ENCODE data around the gene PIPOX.

Gene PIPOX

GRCh38 chr17:29061036-29061435 lies 18.1 kb downstream of the PIPOX start:
- no peak overlapping the region for H3K4me3 ChIP-seq (ENCODE audit: low read depth, low read length)
- in situ Hi-C loops (cut with HindIII; ENCODE audit: low sequenced_read_pairs): no loop called here
- no peak for DNase-seq (ENCODE audit: low read depth)
- no peak for TF ChIP-seq CTCF (IDR thresholded peaks at IDR 0.05; ENCODE audit: low read depth, low read length, missing control alignments)

GRCh38 chr17:29062215-29062614 lies 19.3 kb downstream of the PIPOX start:
- in situ Hi-C loops (cut with HindIII; ENCODE audit: low sequenced_read_pairs): no loop called here
- no peak for DNase-seq (ENCODE audit: low read depth)
- no peak overlapping the region for H3K4me3 ChIP-seq (ENCODE audit: low read depth, low read length)
- no peak for TF ChIP-seq CTCF (IDR thresholded peaks at IDR 0.05; ENCODE audit: low read depth, low read length, missing control alignments)

DNA sequence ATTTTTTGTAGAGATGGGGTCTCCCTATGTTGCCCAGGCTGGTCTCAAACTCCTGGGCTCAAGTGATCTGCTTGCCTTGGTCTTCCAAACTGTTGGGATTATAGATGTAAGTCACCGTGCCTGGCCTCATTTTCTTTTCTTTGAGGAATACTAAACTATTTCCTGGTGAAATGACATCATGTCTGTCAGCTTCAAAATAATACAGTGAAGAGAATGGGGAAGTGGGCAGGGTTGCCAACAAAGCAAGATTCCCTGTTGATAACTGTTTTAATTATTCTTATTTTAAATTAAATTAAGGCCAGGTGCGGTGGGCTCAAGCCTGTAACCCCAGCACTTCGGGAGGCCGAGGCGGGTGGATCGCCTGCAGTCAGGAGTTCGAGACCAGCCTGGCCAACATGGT lies 21.1 kb downstream of the PIPOX start:
- TF ChIP-seq CTCF (IDR thresholded peaks at IDR 0.05; ENCODE audit: low read depth, low read length, missing control alignments): no peak
- DNase-seq (ENCODE audit: low read depth): no peak
- no peak overlapping the region for H3K4me3 ChIP-seq (ENCODE audit: low read depth, low read length)
- in situ Hi-C loops (cut with HindIII; ENCODE audit: low sequenced_read_pairs): no loop called here

DNA sequence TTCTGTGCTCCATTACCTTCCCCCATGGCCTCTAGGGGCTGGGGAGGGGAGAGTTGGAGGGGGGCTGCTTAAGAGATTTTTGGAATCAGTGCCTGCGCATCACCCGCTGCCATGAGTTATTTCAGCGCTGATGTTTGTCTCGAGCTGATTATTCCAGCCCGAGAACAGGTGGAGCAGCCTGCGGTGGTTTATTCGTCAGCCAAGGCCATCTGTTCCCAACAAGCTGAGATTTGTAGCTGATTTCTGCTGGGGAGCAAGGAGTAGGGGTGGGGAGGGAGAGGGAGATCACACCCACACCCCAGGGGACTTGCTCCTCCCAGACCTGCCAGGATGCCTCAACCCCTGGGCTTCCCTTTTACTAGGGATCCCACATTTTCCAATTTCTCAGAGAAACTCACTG lies 23.1 kb downstream of the PIPOX start:
- in situ Hi-C loops (cut with HindIII; ENCODE audit: low sequenced_read_pairs): no loop called here
- DNase-seq (ENCODE audit: low read depth): no peak
- TF ChIP-seq CTCF (IDR thresholded peaks at IDR 0.05; ENCODE audit: low read depth, low read length, missing control alignments): no peak
- H3K4me3 ChIP-seq (ENCODE audit: low read depth, low read length): no peak overlapping the region

- DNase-seq (ENCODE audit: low read depth): no peak
- no peak for TF ChIP-seq CTCF (IDR thresholded peaks at IDR 0.05; ENCODE audit: low read depth, low read length, missing control alignments)
- in situ Hi-C loops (cut with HindIII; ENCODE audit: low sequenced_read_pairs): no loop called here
- no peak overlapping the region for H3K4me3 ChIP-seq (ENCODE audit: low read depth, low read length)
These were observed 23.7 kb downstream of the PIPOX start for GRCh38 chr17:29066606-29067005.

- H3K4me3 ChIP-seq (ENCODE audit: low read depth, low read length): no peak overlapping the region
- no peak for DNase-seq (ENCODE audit: low read depth)
- no peak for TF ChIP-seq CTCF (IDR thresholded peaks at IDR 0.05; ENCODE audit: low read depth, low read length, missing control alignments)
- in situ Hi-C loops (cut with HindIII; ENCODE audit: low sequenced_read_pairs): no loop called here
These were observed 25.9 kb downstream of the PIPOX start for GRCh38 chr17:29068818-29069217.

DNA sequence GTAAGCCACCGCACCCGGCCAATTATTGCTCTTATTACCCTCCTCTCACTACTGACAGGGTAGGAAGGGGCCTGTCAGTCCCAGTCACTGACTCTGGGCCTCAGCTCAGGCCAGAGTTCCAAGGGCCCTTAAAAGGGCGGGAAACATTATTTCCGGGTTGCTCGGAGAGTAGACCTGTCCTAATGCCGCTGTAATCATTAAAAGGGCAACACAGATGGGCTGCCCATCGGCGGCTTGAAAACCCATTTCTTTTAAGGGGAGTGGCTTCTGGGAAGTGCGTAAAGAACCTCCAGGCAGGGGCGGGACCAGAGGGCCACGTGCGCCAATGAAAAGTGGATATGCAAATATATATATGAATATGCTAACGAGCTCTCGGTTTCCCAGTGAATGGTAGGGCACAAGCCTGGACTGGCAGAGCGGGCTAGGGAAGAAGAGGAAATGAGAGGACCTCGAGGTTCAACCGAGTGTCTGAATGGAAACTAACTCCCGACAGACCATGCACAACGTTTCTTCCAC lies 26.6 kb downstream of the PIPOX start:
- H3K4me3 ChIP-seq (ENCODE audit: low read depth, low read length): no peak overlapping the region
- no peak for DNase-seq (ENCODE audit: low read depth)
- TF ChIP-seq CTCF (IDR thresholded peaks at IDR 0.05; ENCODE audit: low read depth, low read length, missing control alignments): no peak
- in situ Hi-C loops (cut with HindIII; ENCODE audit: low sequenced_read_pairs): no loop called here

Data from astrocyte of the cerebellum (primary cell).